HepG2 (cell line): ENCODE data around the gene STK40.

Experiments used
- TARDBP ChIP-seq: sonication (generic); formaldehyde crosslinking; IDR thresholded peaks from 2 replicates; pipeline ENCODE4 v1.8.0; 2022; ENCODE audit warnings: mild to moderate bottlenecking, missing genetic modification reagents
- TF ChIP-seq, protein P1 (sequence below): sonication (generic); formaldehyde crosslinking; IDR thresholded peaks from 2 replicates; pipeline ENCODE4 v1.8.1; 2023; ENCODE audit warnings: mild to moderate bottlenecking, missing genetic modification reagents

GRCh38 chr1:36382231-36382630 lies 3.5 kb downstream of the STK40 start:
- no peak for TF ChIP-seq TARDBP (CRISPR knock-in tag)
- TF ChIP-seq, protein P1, sequence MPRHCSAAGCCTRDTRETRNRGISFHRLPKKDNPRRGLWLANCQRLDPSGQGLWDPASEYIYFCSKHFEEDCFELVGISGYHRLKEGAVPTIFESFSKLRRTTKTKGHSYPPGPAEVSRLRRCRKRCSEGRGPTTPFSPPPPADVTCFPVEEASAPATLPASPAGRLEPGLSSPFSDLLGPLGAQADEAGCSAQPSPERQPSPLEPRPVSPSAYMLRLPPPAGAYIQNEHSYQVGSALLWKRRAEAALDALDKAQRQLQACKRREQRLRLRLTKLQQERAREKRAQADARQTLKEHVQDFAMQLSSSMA (CRISPR knock-in tag): no peak
